GM20431 (cell line): ENCODE measurements around the gene TECTA.
"Not testable (repeated sequence)": the region's sequence is repeated elsewhere in the genome, so short reads cannot be mapped to it uniquely, and the experiment has no call there.

Source experiments
- in situ Hi-C: fragments of 300-500 bp; cut with MseI, MboI; formaldehyde crosslinking; loops from one replicate; pipeline ENCODE4 v1.15.0; 2020; ENCODE audit warnings: low sequenced_read_pairs; ENCODE audit not compliant: unreplicated experiment

Gene TECTA

DNA sequence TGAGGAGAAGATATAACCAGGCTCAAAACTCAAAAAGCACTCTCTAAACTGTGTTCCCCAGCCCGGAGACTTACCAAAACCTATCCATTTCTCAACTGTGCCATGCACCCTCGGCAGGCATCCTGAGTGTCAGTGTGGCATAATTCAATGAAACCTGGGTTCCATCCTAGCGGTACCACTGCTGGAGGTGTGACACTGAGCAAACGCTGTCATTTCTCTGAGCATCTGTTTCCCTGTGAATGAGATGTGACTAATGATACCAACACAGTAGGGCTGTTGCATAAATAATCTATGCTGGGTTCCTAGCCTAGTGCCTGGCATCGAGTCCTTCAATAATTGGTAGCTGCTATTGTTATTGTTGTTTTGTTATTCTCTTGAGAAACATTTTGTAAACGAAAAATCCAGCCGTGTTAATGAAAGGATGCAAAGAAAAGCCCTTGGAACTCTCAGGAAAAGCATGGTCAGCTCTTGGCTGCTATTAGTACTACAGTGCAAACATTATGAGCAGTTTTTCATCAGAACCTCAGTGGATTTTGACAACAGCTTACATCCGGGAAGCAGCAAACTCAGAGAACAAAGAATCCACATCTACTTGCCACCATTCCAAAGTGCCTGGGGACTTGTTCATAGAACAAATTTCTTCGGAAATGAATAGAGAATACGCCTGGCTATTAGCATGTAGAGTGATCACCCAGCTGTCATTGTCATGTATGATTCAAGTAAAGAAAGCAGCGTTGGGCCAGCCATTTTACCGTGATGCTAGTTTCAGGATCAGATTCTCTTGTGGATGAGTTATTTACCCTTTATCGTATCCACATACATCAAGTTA lies 53.7 kb downstream of the TECTA start:
- in situ Hi-C loops = no loop called here

DNA sequence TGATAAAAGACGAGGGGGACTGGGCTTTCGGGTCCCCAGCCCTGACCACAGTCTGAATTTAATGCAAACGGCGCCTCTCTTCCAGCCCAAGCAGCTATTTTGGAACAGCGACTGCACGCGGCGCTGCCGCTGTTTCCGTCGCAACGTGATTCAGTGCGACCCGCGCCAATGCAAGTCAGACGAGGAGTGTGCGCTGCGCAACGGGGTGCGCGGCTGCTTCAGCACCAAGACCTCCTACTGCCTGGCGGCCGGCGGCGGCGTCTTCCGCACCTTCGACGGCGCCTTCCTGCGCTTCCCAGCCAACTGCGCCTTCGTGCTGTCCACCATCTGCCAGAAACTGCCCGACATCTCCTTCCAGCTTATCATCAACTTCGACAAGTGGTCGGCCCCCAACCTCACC lies 56.7 kb downstream of the TECTA start:
- in situ Hi-C loops = no loop called here

DNA sequence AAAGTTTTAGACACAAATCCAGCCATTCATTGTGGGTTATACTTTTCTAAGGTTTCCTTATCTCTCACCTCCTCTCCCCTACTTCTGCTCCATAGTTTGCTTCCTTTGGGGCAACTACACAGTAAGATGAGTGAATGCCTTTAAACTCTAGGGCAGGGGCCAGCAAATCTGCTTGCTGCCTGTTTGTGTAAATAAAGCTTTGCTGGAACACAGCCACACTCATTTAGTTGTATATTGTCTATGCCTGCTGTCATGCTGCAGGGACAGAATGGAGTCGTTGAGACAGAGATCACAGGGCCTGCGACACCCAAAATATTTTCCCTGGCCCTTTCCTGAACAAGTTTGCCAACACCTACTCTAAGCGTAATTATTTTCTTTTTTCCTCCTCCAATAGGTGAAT lies 58.7 kb downstream of the TECTA start:
- in situ Hi-C loops = no loop called here

DNA sequence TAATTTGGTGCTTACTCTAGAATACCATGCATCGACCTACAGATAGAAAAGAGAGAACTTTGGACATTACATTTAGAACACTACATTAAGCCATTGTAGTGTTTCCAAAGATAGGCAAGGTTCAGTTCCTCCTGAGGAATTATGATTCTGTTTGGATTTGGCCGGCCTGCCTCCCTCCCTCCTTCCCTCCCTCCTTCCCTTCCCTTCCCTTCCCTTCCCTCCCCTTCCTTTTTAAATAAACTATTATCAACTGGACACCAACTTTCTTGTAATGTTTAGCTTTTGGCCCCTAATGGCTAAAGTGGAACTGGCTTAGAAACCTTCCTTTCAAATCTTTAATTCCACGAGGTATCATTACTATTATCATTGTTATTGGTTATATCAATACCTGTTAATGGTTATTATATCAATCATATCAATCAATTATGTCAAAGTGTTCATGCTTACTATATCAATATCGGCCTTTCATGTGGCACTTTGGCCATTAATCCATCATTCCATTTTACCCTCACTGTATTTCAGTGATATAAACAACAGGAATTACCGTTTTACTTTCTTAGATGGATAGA lies 60.4 kb downstream of the TECTA start:
- in situ Hi-C loops = no loop called here

DNA sequence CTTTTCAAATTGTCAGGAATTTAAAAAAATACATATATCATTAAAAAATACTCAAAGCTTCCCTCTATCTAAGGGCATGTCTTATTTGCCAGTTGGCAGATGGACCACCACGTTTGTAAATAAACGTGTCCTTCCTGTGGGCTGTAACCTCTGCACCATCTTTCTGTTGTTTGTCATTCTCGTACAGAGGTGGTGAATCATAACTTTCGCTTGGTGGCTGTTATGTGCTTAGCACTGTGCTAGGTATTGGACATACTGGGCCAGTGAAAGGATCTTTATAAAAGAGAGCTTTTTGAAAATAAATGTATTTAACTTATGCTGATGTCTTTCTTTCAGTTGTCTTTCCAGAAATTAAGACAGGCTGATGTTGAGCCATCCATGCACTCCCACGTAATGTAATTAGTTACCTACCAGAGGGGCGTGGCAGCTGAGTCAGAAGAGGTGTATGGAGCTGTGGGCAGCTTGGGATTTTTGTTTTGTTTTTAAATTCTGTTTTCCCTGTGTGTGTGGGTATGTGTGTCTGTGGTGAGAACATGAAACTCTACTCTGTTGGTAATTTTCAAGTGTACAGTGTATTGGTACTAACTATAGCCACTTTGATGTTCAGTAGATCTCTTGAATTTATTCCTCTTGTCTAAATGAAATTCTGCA lies 62.7 kb downstream of the TECTA start:
- in situ Hi-C loops = no loop called here

DNA sequence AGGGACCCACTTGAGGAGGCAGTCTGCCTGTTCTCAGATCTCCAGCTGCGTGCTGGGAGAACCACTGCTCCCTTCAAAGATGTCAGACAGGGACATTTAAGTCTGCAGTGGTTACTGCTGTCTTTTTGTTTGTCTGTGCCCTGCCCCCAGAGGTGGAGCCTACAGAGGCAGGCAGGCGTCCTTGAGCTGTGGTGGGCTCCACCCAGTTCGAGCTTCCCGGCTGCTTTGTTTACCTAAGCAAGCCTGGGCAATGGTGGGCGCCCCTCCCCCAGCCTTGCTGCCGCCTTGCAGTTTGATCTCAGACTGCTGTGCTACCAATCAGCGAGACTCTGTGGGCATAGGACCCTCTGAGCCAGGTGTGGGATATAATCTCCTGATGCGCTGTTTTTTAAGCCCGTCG lies 76.6 kb downstream of the TECTA start:
- in situ Hi-C loops = not testable (repeated sequence)

DNA sequence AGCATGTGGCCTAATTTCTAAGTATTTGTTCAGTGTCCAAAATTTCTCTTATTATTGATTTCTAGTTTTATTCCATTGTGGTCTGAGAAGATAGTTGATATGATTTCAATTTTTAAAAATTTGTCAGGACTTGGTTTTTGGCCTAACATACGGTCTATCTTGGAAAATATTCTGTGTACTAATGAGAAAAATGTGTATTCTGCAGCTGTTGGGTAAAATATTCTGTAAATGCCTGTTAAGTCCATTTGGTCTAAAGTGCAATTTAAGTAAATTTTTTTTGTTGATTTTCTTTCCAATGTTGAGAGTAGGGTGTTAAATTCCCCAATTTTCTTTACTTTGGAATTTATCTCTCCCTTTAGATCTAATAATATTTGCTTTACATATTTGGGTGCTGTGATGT lies 78.3 kb downstream of the TECTA start:
- in situ Hi-C loops = no loop called here

DNA sequence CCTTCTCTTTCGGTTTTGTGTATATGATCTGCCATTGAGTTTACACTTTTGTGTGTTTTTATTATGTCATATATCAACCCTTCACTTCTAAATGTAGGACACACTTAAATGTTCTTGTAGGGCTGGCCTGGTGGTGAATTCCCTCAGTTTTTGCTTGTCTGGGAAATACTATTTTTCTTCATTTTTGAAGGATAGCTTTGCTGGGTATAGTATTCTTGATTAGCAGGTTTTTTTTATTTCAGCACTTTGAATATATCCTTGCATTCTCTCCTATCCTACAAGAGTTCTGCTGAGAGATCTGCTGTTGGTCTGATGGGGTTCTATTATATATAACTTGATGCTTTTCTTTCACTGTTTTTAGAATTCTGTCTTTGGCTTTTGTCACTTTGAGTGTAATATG lies 79.1 kb downstream of the TECTA start:
- in situ Hi-C loops = no loop called here

DNA sequence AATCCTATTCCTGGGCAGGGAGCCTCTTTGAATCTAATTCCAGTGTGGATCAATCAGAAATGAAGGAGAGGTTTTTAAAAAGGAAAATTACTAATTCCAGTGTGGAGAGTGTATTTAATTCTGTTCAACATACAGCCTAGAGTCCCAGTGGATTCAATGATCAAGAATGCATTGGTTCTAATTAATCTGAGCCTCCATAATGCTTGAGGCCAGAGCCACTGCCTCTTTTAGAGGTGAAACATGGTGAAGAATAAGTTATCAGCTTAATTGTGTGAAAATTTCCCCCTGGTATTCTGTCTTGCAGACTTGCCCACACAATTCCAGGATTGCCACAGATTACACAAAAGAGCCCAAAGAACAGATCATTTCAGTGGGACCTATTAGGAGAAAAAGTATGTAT lies 87.7 kb downstream of the TECTA start:
- in situ Hi-C loops = no loop called here

DNA sequence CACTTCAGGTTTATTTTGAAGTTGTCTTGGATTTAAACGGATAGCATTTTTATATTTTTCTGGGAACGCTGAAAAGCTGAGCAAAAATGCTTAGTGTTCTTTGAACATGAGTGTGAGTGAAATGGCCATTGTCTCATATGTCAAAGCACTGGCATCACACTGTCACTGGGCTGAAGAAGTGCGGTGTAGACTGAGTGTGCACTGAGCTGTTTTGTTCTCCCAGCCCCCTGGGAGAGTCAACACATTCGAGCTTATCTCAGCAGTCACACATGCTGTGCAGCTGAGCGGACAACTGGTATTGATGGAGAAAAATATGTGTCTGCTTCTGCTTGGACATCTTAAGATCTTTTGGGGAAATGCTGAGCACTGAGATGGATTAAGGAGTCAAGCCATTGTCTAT lies 90.8 kb downstream of the TECTA start:
- in situ Hi-C loops = no loop called here

DNA sequence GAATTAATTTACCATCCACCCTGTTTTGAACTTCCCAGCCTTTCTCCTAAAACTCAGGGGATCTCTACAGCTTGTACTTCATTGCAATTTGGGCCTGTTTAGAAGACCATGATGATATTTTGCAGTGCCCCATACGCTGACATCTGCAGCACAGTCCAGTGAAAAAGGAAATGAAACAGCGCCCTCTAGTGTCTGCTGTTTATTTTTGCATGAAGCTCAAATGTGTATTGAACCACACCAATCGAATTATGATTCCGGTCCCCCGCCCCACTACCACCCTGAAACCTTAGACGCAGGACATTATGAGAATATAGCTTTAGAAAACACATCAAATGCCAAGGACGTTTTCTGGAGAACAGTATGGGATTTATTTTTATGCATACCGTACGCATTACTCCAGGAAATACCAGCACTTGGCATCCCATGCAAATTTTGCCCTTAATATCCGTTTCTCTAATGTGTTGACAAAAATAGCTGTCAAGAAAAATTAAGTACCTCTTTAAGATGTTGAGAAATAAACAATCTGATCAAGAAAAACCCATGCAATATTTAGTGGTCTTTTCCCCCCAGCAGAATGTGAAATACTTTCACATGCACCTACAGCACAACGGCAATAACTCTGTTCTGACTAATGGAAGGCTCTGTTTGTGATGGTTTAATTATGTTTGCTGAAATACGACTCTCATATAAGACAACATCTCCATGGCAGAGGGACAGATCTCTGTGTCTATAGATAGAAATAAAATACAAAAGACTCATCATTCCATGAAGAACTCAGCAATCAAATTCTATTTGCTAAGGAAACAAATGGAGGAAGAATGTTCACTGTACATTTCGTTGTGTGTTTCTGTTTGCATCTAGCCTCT lies 93.9 kb downstream of the TECTA start:
- in situ Hi-C loops = no loop called here

DNA sequence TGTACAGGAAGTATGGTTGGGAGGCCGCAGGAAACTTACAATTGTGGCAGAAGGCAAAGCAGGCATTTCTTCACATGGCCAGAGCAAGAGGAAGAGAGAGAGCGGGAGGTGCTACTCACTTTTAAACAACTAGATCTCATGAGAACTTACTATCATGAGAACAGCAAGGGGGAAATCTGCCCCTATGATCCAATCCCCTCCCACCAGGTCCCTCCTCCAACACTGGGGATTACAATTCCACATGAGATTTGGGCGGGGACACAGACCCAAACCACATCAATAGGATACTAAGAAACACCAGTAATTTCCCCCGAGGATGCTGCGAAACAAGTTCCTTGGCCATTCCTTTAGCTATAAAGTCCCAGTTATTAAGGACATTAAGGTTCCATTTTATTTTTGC lies 97.4 kb downstream of the TECTA start:
- in situ Hi-C loops = no loop called here

DNA sequence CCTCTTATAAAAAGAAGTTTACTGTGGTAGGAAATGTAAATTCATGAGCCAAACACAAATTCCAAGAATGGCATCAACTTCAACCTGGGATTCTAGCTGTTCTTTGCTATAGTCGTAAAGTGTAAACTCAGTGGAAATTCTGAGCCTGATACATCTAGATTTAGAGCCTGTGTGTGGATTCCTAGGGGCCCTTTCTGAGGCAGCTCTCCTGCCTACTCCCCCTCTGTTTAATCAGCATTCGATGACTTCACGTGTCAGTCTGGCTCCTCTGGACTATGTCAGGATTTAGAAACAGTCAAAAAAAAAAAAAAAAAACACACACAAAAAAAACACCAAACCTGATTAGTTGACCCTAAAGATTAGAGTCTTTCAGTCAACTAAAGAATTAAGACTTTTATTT lies 98.5 kb downstream of the TECTA start:
- in situ Hi-C loops = no loop called here

DNA sequence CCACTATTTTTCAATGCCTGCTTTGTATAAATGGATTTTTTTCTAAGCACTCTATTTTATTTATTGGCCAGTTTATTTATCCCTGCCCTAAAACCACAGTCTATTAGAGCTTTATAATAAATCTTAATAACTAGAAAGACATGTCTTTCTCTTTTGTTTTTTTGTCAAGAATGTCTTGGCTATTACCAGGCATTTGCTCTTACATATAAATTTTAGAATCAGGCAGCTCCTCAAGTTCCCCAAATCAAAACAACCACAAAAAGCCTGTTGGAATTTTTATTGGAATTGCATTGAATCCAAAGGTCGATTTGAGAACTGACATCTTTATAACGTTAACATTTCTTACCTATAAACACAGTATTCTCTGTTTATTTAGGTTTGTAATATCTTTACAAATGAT lies 105.8 kb downstream of the TECTA start:
- in situ Hi-C loops = no loop called here

DNA sequence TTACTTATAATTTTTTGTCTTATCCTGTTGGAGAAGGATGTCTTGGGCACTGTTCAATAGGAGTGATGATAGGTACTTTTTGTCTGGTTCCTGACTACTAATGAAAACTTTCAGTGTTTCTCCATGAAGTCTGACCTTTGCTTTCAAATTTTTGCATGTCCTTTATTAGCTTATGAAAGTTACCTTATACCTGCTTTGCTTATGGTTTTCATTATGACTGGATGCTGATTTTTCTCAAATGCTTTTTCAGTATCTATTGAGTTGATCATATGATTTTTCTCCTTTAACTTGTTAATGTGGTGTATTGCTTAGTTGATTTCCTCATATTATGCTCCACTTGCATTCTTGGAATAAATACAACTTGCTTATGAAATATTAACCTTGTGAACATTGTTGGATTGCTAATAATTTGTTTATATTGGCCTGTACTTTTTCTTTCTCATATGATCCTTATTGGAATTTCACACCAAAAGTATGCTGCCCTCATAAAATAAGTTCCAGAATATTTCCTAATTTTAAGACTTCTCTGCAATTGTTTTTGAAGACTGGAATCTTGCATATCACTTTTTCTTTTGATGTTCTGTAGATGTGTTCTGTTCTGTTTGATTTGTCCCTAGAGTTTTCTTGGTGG lies 106.6 kb downstream of the TECTA start:
- in situ Hi-C loops = no loop called here

DNA sequence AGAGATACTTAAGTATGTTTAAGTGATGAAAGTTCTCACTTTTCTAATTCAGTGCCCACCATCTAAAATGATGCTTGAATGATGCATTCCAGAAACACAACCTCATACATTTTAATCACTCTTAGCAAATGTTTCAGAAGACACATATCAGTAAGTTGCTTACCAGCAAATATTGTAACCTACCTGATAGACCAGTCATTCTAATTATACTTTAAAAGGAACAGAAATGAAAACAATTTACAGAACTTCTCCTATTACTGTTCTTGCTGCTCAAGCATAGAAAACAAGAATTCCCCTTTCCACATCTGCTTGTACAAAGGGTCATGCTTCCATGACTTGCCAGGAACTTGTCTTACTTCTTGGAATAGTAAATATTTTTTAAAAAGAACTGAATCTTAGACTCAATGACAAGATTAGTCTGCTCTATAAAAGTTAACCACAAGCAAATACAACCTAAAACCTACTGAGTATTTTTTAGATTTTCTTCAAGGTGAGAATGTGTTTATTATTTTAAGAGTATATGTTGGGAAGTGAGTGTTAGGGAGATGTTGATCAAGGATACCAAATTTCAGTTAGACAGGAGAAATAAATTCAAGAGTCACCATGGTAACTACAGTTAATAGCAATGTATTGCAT lies 109.5 kb downstream of the TECTA start:
- in situ Hi-C loops = no loop called here

DNA sequence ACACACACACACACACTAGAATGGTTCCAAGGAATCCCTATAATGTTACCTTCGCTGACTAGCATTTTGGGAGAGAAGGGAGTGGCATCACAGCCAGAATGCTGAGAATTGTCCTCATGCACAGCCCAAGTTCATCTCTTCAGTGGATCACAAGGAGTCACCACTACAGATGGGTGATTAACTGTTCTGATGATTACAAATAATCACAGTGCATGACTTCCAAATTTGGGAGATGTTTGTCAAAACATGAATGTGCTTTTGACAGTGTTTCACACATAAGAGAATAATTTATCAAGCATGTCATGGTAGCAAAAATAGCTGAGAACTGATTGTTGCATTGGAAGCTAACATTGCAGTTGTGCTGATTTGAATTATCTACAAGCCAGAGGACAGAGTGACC lies 110.6 kb downstream of the TECTA start:
- in situ Hi-C loops = no loop called here

DNA sequence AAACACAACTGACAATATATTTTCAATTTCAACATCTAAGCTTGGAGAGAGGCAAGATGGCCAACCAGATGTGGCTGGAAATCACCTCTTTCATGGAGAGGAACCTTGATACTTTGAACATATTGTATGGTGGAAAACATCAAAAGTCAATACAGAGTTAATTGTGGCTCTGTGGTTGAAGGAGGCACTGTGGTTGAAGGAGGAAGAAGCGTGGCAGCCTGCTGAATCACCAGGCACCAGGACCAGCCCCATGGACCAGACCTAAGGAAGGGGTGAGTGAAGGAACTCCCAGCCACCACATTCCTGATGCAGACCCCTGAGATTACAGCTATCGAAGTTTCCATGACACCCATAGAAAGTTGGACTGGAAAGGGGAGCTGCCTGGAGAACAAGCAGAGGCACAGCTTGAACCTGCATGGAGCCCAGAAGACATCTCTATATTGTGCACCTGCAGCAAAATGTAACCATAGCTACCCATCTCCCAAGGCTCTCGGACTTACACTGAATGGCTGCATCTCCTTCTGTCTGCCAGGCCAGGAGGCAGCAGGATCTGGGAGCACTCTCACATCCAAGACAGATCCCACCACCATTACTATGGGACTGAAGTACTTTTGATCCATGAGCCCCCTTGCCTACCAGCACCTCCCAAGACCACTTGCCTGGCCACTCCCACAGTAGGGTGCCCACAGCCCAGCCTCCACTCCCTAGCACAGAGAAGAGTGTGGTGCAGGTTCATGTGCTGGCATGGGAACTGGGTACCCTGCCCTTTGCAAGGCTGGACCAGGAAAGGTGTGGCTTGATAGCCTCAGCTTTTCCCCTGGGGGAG lies 111.7 kb downstream of the TECTA start:
- in situ Hi-C loops = no loop called here

DNA sequence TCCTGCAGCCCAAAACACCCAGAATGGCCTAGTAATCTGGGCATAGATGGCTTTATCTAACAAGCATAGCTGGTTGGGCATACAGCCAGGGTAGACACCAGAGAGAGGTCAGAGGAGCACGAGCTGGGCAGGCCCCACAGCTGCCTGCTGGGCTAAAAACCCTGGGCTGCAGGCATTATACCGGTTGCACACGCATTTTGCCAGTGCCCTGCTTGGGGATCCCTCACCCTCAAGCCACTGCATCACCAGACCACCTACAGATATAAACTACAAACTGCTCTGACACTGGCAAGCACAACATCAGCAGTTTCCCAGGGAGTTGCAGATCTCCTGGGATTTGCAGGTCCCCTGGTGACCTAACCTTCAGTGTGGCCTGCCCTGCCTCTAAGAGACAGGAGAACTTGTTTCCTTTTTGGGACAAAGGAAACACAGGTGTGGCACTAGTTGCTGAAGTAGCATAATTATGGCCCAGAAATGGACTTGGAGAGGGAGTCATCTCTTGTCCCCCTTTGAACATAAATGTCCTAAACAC lies 112.4 kb downstream of the TECTA start:
- in situ Hi-C loops = no loop called here
